HUES48 (cell line): ENCODE results near the gene GIMAP1.
"Not testable (repeated sequence)": the region's sequence is repeated elsewhere in the genome, so short reads cannot be mapped to it uniquely, and the experiment has no call there.

ENCODE experiments used
- H3K27ac ChIP-seq: one replicate; pipeline ENCODE4 v1.7.0; 2013; ENCODE audit warnings: low read depth, low read length, inconsistent platforms
- H3K27me3 ChIP-seq: 2 replicates; pipeline ENCODE4 v1.6.1; 2013; ENCODE audit warnings: mild to moderate bottlenecking, low read length; ENCODE audit not compliant: control insufficient read depth, insufficient read depth
- H3K36me3 ChIP-seq: 2 replicates; pipeline ENCODE4 v1.6.1; 2013; ENCODE audit warnings: low read length; ENCODE audit not compliant: control insufficient read depth, insufficient read depth
- H3K4me1 ChIP-seq: 2 replicates; pipeline ENCODE4 v1.6.1; 2013; ENCODE audit warnings: mild to moderate bottlenecking, low read length; ENCODE audit not compliant: control insufficient read depth, insufficient read depth
- H3K4me3 ChIP-seq: 2 replicates; pipeline ENCODE4 v1.5.1; 2013; ENCODE audit warnings: mild to moderate bottlenecking, low read depth, low read length
- H3K9ac ChIP-seq: 2 replicates; pipeline ENCODE4 v1.6.1; 2013; ENCODE audit warnings: mild to moderate bottlenecking, low read depth, low read length, moderate library complexity
- H3K9me3 ChIP-seq: 2 replicates; pipeline ENCODE4 v1.6.1; 2013; ENCODE audit warnings: low read length; ENCODE audit not compliant: control insufficient read depth, insufficient read depth

GIMAP1 gene

GRCh38 chr7:150716368-150716767 lies at the start of gene GIMAP1:
TSS of gene GIMAP1 (plus strand) at chr7:150716613. CDS start at chr7:150719048, 2,435 bp downstream.
- Histone ChIP-seq H3K9me3 (no peaks in the 10 kb centered on the region), H3K9ac (no peak within 1 kb of the TSS), H3K27ac (no peak within 1 kb of the TSS), H3K27me3 (peaks cover 30% of the 10 kb centered on the region), H3K4me1 (no peaks in the 10 kb centered on the region), H3K4me3 (no peak within 1 kb of the TSS), H3K36me3 (no peaks in the 10 kb centered on the region)

DNA sequence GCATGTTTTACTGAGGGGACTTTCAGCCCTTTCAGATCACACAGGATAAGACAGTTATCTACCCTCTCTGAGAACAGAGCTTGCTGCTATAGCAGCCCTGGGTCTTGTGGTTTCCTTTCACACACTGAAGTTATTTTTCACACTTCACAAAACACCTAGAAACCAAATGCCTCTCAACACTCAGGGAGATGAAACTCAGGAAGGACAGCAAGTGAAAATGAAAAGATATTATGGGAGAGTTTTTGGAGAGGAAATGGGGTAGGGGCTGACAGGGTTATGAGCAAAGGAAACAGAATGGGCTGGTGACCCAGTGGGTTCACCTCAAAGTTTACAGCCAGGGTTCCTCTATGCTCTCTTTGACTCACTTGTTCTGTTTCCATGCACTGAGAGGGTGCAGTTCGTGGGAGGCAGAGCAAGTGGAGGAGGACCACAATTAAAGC lies 47.9 kb upstream of the GIMAP1 start:
- H3K9ac ChIP-seq: no peak overlapping the region
- H3K27me3 ChIP-seq: no peaks in the 10 kb centered on the region
- H3K4me1 ChIP-seq: no peaks in the 10 kb centered on the region
- no peak overlapping the region for H3K27ac ChIP-seq
- 0 out of 2 replicates have a peak, but pooled peaks cover 3% of the 10 kb centered on the region for H3K9me3 ChIP-seq
- H3K4me3 ChIP-seq: no peak overlapping the region
- no peaks in the 10 kb centered on the region for H3K36me3 ChIP-seq

GRCh38 chr7:150668977-150669376 lies 47.4 kb upstream of the GIMAP1 start:
- Histone ChIP-seq H3K36me3 (no peaks in the 10 kb centered on the region), H3K9ac (no peak overlapping the region), H3K4me3 (no peak overlapping the region), H3K4me1 (no peaks in the 10 kb centered on the region), H3K27me3 (no peaks in the 10 kb centered on the region), H3K9me3 (0 out of 2 replicates have a peak, but pooled peaks cover 3% of the 10 kb centered on the region), H3K27ac (no peak overlapping the region)

GRCh38 chr7:150671798-150672585 lies 44.4 kb upstream of the GIMAP1 start:
- H3K27ac ChIP-seq, H3K9me3 ChIP-seq, H3K4me1 ChIP-seq, H3K36me3 ChIP-seq, H3K27me3 ChIP-seq, H3K4me3 ChIP-seq, H3K9ac ChIP-seq: not testable (repeated sequence)

DNA sequence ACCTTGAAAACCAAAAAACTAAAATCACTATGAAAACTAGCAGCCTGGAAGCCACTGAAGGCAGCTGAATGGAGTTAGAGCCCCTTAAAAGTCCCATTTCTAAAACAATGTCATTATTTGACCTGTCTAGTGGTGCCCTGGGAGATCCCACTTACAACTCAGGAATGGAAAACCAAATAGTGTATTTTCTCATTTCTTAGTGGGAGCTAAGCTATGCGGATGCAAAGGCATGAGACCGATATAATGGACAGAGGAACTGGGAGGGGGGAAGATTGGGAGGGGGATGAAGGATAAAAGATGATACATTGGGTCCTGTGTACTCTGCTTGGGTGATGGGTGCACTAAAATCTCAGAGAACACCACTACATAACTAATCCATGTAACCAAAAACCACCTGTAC lies 40.7 kb upstream of the GIMAP1 start:
- no peaks in the 10 kb centered on the region for H3K4me1 ChIP-seq
- no peak overlapping the region for H3K9ac ChIP-seq

DNA sequence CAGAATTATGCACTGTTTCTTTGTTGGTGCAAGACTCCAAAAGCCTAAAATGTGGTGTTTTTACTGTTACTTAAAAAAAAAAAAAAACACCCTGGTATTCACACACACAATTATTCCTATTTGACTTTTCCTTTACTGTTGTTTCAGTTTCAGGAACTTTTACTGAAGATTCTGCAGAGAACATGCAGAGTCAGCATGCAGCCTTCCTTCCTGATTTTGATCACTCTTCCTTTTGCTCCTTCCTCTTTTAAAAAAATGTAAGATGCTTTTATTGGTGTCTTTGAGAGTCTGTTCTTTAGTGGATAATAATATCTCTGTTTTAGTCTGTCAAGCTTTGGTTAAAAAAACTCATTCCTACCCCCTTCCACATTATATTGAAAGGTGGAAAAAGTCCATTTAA lies 40.1 kb upstream of the GIMAP1 start:
- H3K36me3 ChIP-seq, H3K9me3 ChIP-seq, H3K4me1 ChIP-seq, H3K27me3 ChIP-seq, H3K9ac ChIP-seq, H3K27ac ChIP-seq, H3K4me3 ChIP-seq: not testable (repeated sequence)

More for the DNA sequence above, 40.7 kb upstream of the GIMAP1 start:
- no peaks in the 10 kb centered on the region for H3K36me3 ChIP-seq
- no peaks in the 10 kb centered on the region for H3K27me3 ChIP-seq
- H3K9me3 ChIP-seq: peaks cover 5% of the 10 kb centered on the region
- no peak overlapping the region for H3K4me3 ChIP-seq
- H3K27ac ChIP-seq: no peak overlapping the region

- H3K4me1 ChIP-seq, H3K27ac ChIP-seq, H3K9me3 ChIP-seq, H3K36me3 ChIP-seq, H3K9ac ChIP-seq, H3K27me3 ChIP-seq, H3K4me3 ChIP-seq: not testable (repeated sequence)
Measured at GRCh38 chr7:150676854-150677253, 39.6 kb upstream of the GIMAP1 start.

- not testable (repeated sequence) for H3K4me3 ChIP-seq, H3K27me3 ChIP-seq, H3K9ac ChIP-seq, H3K4me1 ChIP-seq, H3K36me3 ChIP-seq, H3K27ac ChIP-seq, H3K9me3 ChIP-seq
Measured at GRCh38 chr7:150678601-150679000, 37.8 kb upstream of the GIMAP1 start.

DNA sequence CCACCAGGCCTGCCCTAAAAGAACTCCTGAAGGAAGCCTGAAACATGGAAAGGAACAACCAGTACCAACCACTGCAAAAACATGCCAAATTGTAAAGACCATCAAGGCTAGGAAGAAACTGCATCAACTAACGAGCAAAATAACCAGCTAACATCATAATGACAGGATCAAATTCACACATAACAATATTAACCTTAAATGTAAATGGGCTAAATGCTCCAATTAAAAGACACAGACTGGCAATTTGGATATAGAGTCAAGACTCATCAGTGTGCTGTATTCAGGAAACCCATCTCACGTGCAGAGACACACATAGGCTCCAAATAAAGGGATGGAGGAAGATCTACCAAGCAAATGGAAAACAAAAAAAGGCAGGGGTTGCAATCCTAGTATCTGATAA lies 36.0 kb upstream of the GIMAP1 start:
- H3K9me3 ChIP-seq, H3K4me3 ChIP-seq, H3K4me1 ChIP-seq, H3K9ac ChIP-seq, H3K27ac ChIP-seq, H3K27me3 ChIP-seq, H3K36me3 ChIP-seq: not testable (repeated sequence)

DNA sequence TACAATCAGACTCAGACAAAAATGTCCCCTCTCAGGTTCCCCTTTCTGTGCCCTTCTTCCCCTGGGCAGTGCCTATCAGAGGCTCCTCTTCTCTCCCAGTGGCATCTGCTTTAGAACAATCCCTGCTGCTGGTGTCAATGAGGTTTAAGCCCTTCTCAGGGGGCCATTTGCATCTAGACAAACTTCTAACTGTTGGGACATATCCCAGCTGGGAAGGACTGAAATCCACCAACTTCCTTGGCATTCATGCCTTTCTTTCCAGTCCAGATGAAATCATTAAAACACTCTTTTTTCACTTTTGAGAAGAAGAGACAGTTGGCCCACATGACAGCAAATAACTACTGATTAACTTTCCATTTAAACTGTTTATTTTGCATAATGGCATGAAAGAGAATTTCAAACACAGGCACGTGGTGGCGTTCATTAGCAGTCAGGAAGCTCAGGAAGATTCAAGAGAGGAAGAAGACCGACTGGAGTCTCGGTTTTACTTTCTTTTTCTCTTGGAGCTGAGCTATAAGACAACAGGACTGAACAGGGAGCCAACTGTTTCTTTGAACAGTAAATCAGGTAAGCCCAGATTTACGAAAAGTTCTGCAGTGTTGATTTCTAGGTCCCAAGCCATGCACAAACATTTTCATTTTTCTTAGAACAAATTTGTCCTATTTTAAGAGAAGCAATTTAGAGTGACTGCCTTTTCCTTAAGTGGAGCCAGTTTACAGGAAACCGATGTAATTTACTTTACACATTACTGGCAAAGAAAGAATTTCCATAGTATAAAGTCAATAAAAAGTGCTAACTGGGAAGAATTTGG lies 31.0 kb upstream of the GIMAP1 start, which contains the start of gene GIMAP2:
TSS of gene GIMAP2 (plus strand) at position 488 of the 811 bp plus-strand sequence. CDS start 1,354 bp downstream, outside the sequence.
- H3K4me3 ChIP-seq: no peak within 1 kb of the TSS
- H3K27ac ChIP-seq: no peak within 1 kb of the TSS
- no peaks in the 10 kb centered on the region for H3K4me1 ChIP-seq
- no peaks in the 10 kb centered on the region for H3K9me3 ChIP-seq
- H3K27me3 ChIP-seq: no peaks in the 10 kb centered on the region; the same call in 1 of the 2 replicates
- no peaks in the 10 kb centered on the region for H3K36me3 ChIP-seq
- H3K9ac ChIP-seq: no peak within 1 kb of the TSS

- Histone ChIP-seq H3K4me3 (no peak overlapping the region), H3K27ac (no peak overlapping the region), H3K36me3 (no peaks in the 10 kb centered on the region), H3K27me3 (no peaks in the 10 kb centered on the region; the same call in 1 of the 2 replicates), H3K9me3 (no peaks in the 10 kb centered on the region), H3K4me1 (no peaks in the 10 kb centered on the region), H3K9ac (no peak overlapping the region)
Measured at GRCh38 chr7:150686030-150686631, 30.3 kb upstream of the GIMAP1 start.
